CD1c-positive myeloid dendritic cell (primary cell): ENCODE measurements around the gene PCIF1.
A peak's percentile ranks its signal among the peaks of the same experiment; 100 is the strongest.

ENCODE experiments used
- DNase-seq: peaks from one replicate; pipeline ENCODE4 v3.0.0-alpha.2; 2016; ENCODE audit errors: extremely low spot score

The PCIF1 gene

GRCh38 chr20:45904583-45905504 is 29.6 kb upstream of the PCIF1 start:
- no peak for DNase-seq

GRCh38 chr20:45905505-45906079 is 28.9 kb upstream of the PCIF1 start:
- no peak for DNase-seq

- DNase-seq = no peak
These were observed 27.1 kb upstream of the PCIF1 start for GRCh38 chr20:45907219-45907948.

GRCh38 chr20:45908084-45908483 is 26.4 kb upstream of the PCIF1 start:
- DNase-seq = no peak

GRCh38 chr20:45909336-45909808 is 25.1 kb upstream of the PCIF1 start:
- DNase-seq = no peak

GRCh38 chr20:45909817-45910669 is 24.4 kb upstream of the PCIF1 start:
- peak; percentile 70 for DNase-seq

- peak; percentile 98 for DNase-seq
These were observed 23.6 kb upstream of the PCIF1 start for GRCh38 chr20:45910670-45911485.

GRCh38 chr20:45911486-45912343 is 22.8 kb upstream of the PCIF1 start, which contains the start of gene PLTP:
Gene PLTP, minus strand, starts transcription at chr20:45912155. Its CDS starts 703 bp downstream, at chr20:45911452.
- peak; percentile 46 for DNase-seq

- no peak for DNase-seq
These were observed 22.2 kb upstream of the PCIF1 start for GRCh38 chr20:45912344-45912682.

- peak; percentile 80 for DNase-seq
These were observed 21.4 kb upstream of the PCIF1 start for GRCh38 chr20:45913116-45913515.

GRCh38 chr20:45917790-45918141 is 16.7 kb upstream of the PCIF1 start:
- no peak for DNase-seq

GRCh38 chr20:45918182-45918737 is 16.2 kb upstream of the PCIF1 start:
- peak; percentile 46 for DNase-seq

GRCh38 chr20:45918779-45919537 is 15.5 kb upstream of the PCIF1 start:
- no peak for DNase-seq

- DNase-seq = no peak
These were observed 14.7 kb upstream of the PCIF1 start for GRCh38 chr20:45919542-45920399.

GRCh38 chr20:45920462-45921336 is 13.8 kb upstream of the PCIF1 start:
- peak; percentile 23 for DNase-seq

- DNase-seq = no peak
These were observed 12.9 kb upstream of the PCIF1 start for GRCh38 chr20:45921337-45922189.
